Testis (tissue), 3 donors: Measurements from ENCODE around the gene ERAL1. TPM values are rescaled to one million over a fixed set of nuclear protein-coding genes. Genes with fewer than 3 reads are reported as not detected.

Source experiments
- microRNA counts, 2 donors: library from miRNA; unstranded; fragments of <30 nt; microRNA quantifications; one replicate each; lab custom pipeline; 2016
- microRNA-seq, 2 donors: library from miRNA; unstranded; fragments of <30 nt; microRNA quantifications; one replicate each; pipeline ENCODE4, GENCODE V29; 2016; ENCODE audit warnings: borderline number of aligned reads in 2 of 2, borderline replicate concordance in 1 of 2
- polyA plus RNA-seq: library from polyadenylated mRNA; stranded (reverse); fragments of 350-450 nt; fragmentation: Illumina TruSeq; extraction: RNeasy Lipid Tissue Mini Kit (QIAGEN cat#74804); gene quantifications from one replicate; pipeline ENCODE4 v1.2.3, GENCODE V29; 2014; ENCODE audit warnings: low read depth, low replicate concordance; ENCODE audit not compliant: insufficient read depth
- small RNA-seq, 2 donors: library from RNA; depleted of rRNA; stranded (forward); fragments of <200 nt; gene quantifications; one replicate each; pipeline ENCODE3, GENCODE V24; 2016
- total RNA-seq, 2 donors: library from RNA; depleted of rRNA; stranded (reverse); fragments of >200 nt; gene quantifications; one replicate each; pipeline ENCODE4 v1.2.3, GENCODE V29; 2016

The ERAL1 gene
- total and polyA plus RNA-seq, 3 donors from 2014 or later = 54.8 to 75.2 (median 61.1) TPM

MicroRNA genes within 50 kb of the gene (microRNA counts, 767-probe panel; counts per million panel counts)
- microRNA hsa-miR-144-3p (lab: Ali Mortazavi, UCI) (3,312 to 5,595 counts per million in 2 donors), microRNA hsa-miR-451a (lab: Ali Mortazavi, UCI) (152 to 6,548 counts per million in 2 donors)

Small RNA genes within 50 kb of the gene (microRNA-seq; reads per million reads assigned to microRNA genes)
- 0 reads per million in 2 donors for gene MIR451B

Small RNA genes within 50 kb of the gene (small RNA-seq; reads per million reads assigned to genes)
- 0 reads per million in 2 donors for gene RF00019

Other genes starting within 250 kb of the ERAL1 start
- 10 to 100 TPM; 38.0 to 41.7 TPM for gene RSKR, start 240.8 kb upstream of the ERAL1 start, total RNA-seq
- gene RSKR, start 240.8 kb upstream of the ERAL1 start, polyA plus RNA-seq = 18.1 TPM
- gene BLTP2, start 209.9 kb upstream of the ERAL1 start, total RNA-seq = 100 to 1,000 TPM; 128 to 147 TPM
- gene BLTP2, start 209.9 kb upstream of the ERAL1 start, polyA plus RNA-seq = 84.7 TPM
- gene SDF2, start 193.1 kb upstream of the ERAL1 start, total RNA-seq = 10 to 100 TPM; 59.7 to 65.0 TPM
- gene SDF2, start 193.1 kb upstream of the ERAL1 start, polyA plus RNA-seq = 64.6 TPM
- gene SUPT6H, start 192.8 kb upstream of the ERAL1 start, total RNA-seq = 100 to 1,000 TPM; 121 to 129 TPM
- gene SUPT6H, start 192.8 kb upstream of the ERAL1 start, polyA plus RNA-seq = 64.8 TPM
- 100 to 1,000 TPM in 1 of 2 donors, 10 to 100 TPM in 1; 90.2 to 322 TPM for gene PROCA1, start 143.1 kb upstream of the ERAL1 start, total RNA-seq
- 286 TPM for gene PROCA1, start 143.1 kb upstream of the ERAL1 start, polyA plus RNA-seq
- gene RAB34, start 137.1 kb upstream of the ERAL1 start, total RNA-seq = 10 to 100 TPM; 30.4 to 47.3 TPM
- 42.1 TPM for gene RAB34, start 137.1 kb upstream of the ERAL1 start, polyA plus RNA-seq
- gene RPL23A, start 135.0 kb upstream of the ERAL1 start, total RNA-seq = 100 to 1,000 TPM; 200 to 343 TPM
- 757 TPM for gene RPL23A, start 135.0 kb upstream of the ERAL1 start, polyA plus RNA-seq
- 1 to 10 TPM; 4.2 to 8.6 TPM for gene TLCD1, start 128.8 kb upstream of the ERAL1 start, total RNA-seq
- 18.0 TPM for gene TLCD1, start 128.8 kb upstream of the ERAL1 start, polyA plus RNA-seq
- gene NEK8, start 126.2 kb upstream of the ERAL1 start, total RNA-seq = 10 to 100 TPM; 10.1 to 10.7 TPM
- gene NEK8, start 126.2 kb upstream of the ERAL1 start, polyA plus RNA-seq = 7.3 TPM
- 10 to 100 TPM; 35.3 to 47.2 TPM for gene TRAF4, start 111.0 kb upstream of the ERAL1 start, total RNA-seq
- 33.1 TPM for gene TRAF4, start 111.0 kb upstream of the ERAL1 start, polyA plus RNA-seq
- gene FAM222B, start 12.2 kb upstream of the ERAL1 start, total RNA-seq = 10 to 100 TPM; 69.6 to 74.5 TPM
- gene FAM222B, start 12.2 kb upstream of the ERAL1 start, polyA plus RNA-seq = 84.5 TPM
- gene FLOT2, start 42.7 kb downstream of the ERAL1 start, total RNA-seq = 10 to 100 TPM; 20.9 to 31.3 TPM
- 33.2 TPM for gene FLOT2, start 42.7 kb downstream of the ERAL1 start, polyA plus RNA-seq
- 10 to 100 TPM; 14.9 to 18.6 TPM for gene DHRS13, start 48.1 kb downstream of the ERAL1 start, total RNA-seq
- gene DHRS13, start 48.1 kb downstream of the ERAL1 start, polyA plus RNA-seq = 8.7 TPM
- 10 to 100 TPM; 82.4 to 85.3 TPM for gene PHF12, start 96.5 kb downstream of the ERAL1 start, total RNA-seq
- gene PHF12, start 96.5 kb downstream of the ERAL1 start, polyA plus RNA-seq = 38.8 TPM
- gene SEZ6, start 151.0 kb downstream of the ERAL1 start, total RNA-seq = 1 to 10 TPM in 1 of 2 donors, under 1 TPM in 1; 0.79 to 2.1 TPM
- gene SEZ6, start 151.0 kb downstream of the ERAL1 start, polyA plus RNA-seq = 0.53 TPM
- 1 to 10 TPM; 5.9 to 6.8 TPM for gene PIPOX, start 188.1 kb downstream of the ERAL1 start, total RNA-seq
- gene PIPOX, start 188.1 kb downstream of the ERAL1 start, polyA plus RNA-seq = 3.9 TPM